Neuronal stem cell (in vitro differentiated cells): ENCODE data around the gene HIC1.
"Not testable (repeated sequence)": the region's sequence is repeated elsewhere in the genome, so short reads cannot be mapped to it uniquely, and the experiment has no call there.

Experiments
- DNase-seq: peaks from one replicate; pipeline ENCODE4 v3.0.0-alpha.2; 2013; ENCODE audit warnings: low spot score
- H2AFZ ChIP-seq: one replicate; pipeline ENCODE4 v1.6.1; 2013; ENCODE audit warnings: mild to moderate bottlenecking, low read length, inconsistent platforms
- H2AK5ac ChIP-seq: 2 replicates; pipeline ENCODE4 v1.6.1; 2013; ENCODE audit warnings: low read depth, mild to moderate bottlenecking, inconsistent platforms, low read length, moderate library complexity, mixed read lengths
- H2BK120ac ChIP-seq: 2 replicates; pipeline ENCODE4 v1.6.1; 2013; ENCODE audit warnings: low read depth, mild to moderate bottlenecking, inconsistent platforms, low read length, moderate library complexity, mixed read lengths
- H2BK12ac ChIP-seq: one replicate; pipeline ENCODE4 v1.6.1; 2013; ENCODE audit warnings: low read length, inconsistent platforms
- H2BK15ac ChIP-seq: 2 replicates; pipeline ENCODE4 v1.6.1; 2013; ENCODE audit warnings: mild to moderate bottlenecking, low read length, inconsistent platforms, mixed read lengths
- H2BK5ac ChIP-seq: one replicate; pipeline ENCODE4 v1.6.1; 2013; ENCODE audit warnings: inconsistent platforms, mild to moderate bottlenecking, low read length, moderate library complexity
- H3K14ac ChIP-seq: one replicate; pipeline ENCODE4 v1.6.1; 2013; ENCODE audit warnings: low read length, inconsistent platforms
- H3K18ac ChIP-seq: 2 replicates; pipeline ENCODE4 v1.6.1; 2013; ENCODE audit warnings: low read length, inconsistent platforms
- H3K23ac ChIP-seq: 2 replicates; pipeline ENCODE4 v1.6.1; 2013; ENCODE audit warnings: low read depth, mild to moderate bottlenecking, mixed read lengths, low read length, inconsistent platforms; ENCODE audit not compliant: poor library complexity
- H3K27ac ChIP-seq: replicated peaks from 3 replicates; pipeline ENCODE4 v1.5.1; 2013; ENCODE audit warnings: low read length, inconsistent platforms
- H3K27me3 ChIP-seq, 3 experiments: 2 replicates each; pipeline ENCODE4 v1.6.1; 2013; ENCODE audit warnings: low read length in 3 of 3, mild to moderate bottlenecking in 2 of 3, inconsistent platforms in 1 of 3, low read depth in 1 of 3, mixed read lengths in 1 of 3, moderate library complexity in 1 of 3; ENCODE audit not compliant: control insufficient read depth in 3 of 3, insufficient read depth in 3 of 3
- H3K36me3 ChIP-seq, 2 donors: replicated peaks in 1 of 2; 2 replicates each; pipeline ENCODE4 v1.6.1; 2013; ENCODE audit warnings: low read length in 2 of 2; ENCODE audit not compliant: control insufficient read depth in 2 of 2, insufficient read depth in 2 of 2
- H3K4ac ChIP-seq: 2 replicates; pipeline ENCODE4 v1.6.1; 2013; ENCODE audit warnings: inconsistent platforms, mild to moderate bottlenecking, low read length, moderate library complexity
- H3K4me1 ChIP-seq, 2 donors: 1 replicate in 1 of 2; 2 replicates in 1 of 2; pipeline ENCODE4 v1.6.1; 2013; ENCODE audit warnings: low read length in 2 of 2, low read depth in 1 of 2; ENCODE audit not compliant: control insufficient read depth in 2 of 2, insufficient read depth in 1 of 2
- H3K4me2 ChIP-seq: one replicate; pipeline ENCODE4 v1.6.1; 2013; ENCODE audit warnings: mild to moderate bottlenecking, low read length, inconsistent platforms; ENCODE audit not compliant: insufficient read depth, poor library complexity, severe bottlenecking
- H3K4me3 ChIP-seq, 2 donors: 2 replicates each; pipeline ENCODE4 v1.5.1; 2013; ENCODE audit warnings: low read length in 2 of 2, mild to moderate bottlenecking in 2 of 2, inconsistent platforms in 1 of 2, moderate library complexity in 1 of 2
- H3K79me1 ChIP-seq: one replicate; pipeline ENCODE4 v1.6.1; 2013; ENCODE audit warnings: low read depth, mild to moderate bottlenecking, inconsistent platforms, low read length, moderate library complexity
- H3K9ac ChIP-seq: one replicate; pipeline ENCODE4 v1.6.1; 2013; ENCODE audit warnings: mild to moderate bottlenecking, low read depth, low read length, inconsistent platforms; ENCODE audit not compliant: poor library complexity
- H3K9me3 ChIP-seq, 2 donors: replicated peaks in 1 of 2; 2 replicates each; pipeline versions ENCODE3 to v1.6.1; 2013; ENCODE audit warnings: low read length in 2 of 2, mild to moderate bottlenecking in 2 of 2, inconsistent platforms in 1 of 2, low read depth in 1 of 2, mixed read lengths in 1 of 2, moderate library complexity in 1 of 2; ENCODE audit not compliant: control insufficient read depth in 2 of 2, insufficient read depth in 1 of 2
- H4K8ac ChIP-seq: one replicate; pipeline ENCODE4 v1.6.1; 2013; ENCODE audit warnings: low read depth, mild to moderate bottlenecking, inconsistent platforms, low read length, moderate library complexity
- H4K91ac ChIP-seq: one replicate; pipeline ENCODE4 v1.6.1; 2013; ENCODE audit warnings: low read length, low read depth, mild to moderate bottlenecking, inconsistent platforms; ENCODE audit not compliant: poor library complexity
- WGBS, 2 donors: extraction: QIAGEN DNeasy Blood & Tissue Kit; methylation state at CpG; one replicate each; pipeline ENCODE4 v1.1.7; 2013; ENCODE audit warnings: missing lambda C conversion rate in 2 of 2, mixed read lengths in 1 of 2; ENCODE audit not compliant: insufficient read length in 2 of 2, insufficient replicate concordance in 1 of 2; ENCODE audit errors: extremely low coverage in 2 of 2; 5-methylcytosine and 5-hydroxymethylcytosine counted together

HIC1 gene

GRCh38 chr17:2011411-2012371 lies 43.2 kb upstream of the HIC1 start:
- peak overlapping the region; percentile 24 for H3K9ac ChIP-seq

GRCh38 chr17:2012499-2012898 lies 42.4 kb upstream of the HIC1 start:
- Histone ChIP-seq H2BK15ac (no peak overlapping the region), H3K79me1 (no peaks in the 10 kb centered on the region), H4K91ac (no peak overlapping the region), H2AFZ (peak overlapping the region; percentile 85), H2AK5ac (no peak overlapping the region), H3K4me2 (no peak overlapping the region), H3K36me3 (no peaks in the 10 kb centered on the region), H3K14ac (no peak overlapping the region), H3K9me3 (peaks cover 0 to 3% of the 10 kb centered on the region in 2 donors), H4K8ac (no peak overlapping the region), H3K9ac (no peak overlapping the region), H3K18ac (no peak overlapping the region), H3K27me3 (peaks cover 0 to 5% (median 0%) of the 10 kb centered on the region in 3 experiments), H2BK5ac (no peak overlapping the region), H3K27ac (no peak overlapping the region), H3K4me1 (peaks cover 11 to 17% of the 10 kb centered on the region in 2 donors), H3K23ac (no peak overlapping the region), H2BK12ac (no peak overlapping the region), H3K4me3 (no peak overlapping the region), H3K4ac (no peak overlapping the region), H2BK120ac (no peak overlapping the region)
- WGBS, 2 donors = no CpG with 5 or more reads among the region's 4 CpGs
- no peak for DNase-seq

More at GRCh38 chr17:2011411-2012371, 43.2 kb upstream of the HIC1 start:
- WGBS, 2 donors = no CpG with 5 or more reads among the region's 24 CpGs
- Histone ChIP-seq H2BK12ac (no peak overlapping the region), H4K91ac (no peak overlapping the region), H3K4me2 (no peak overlapping the region), H3K18ac (no peak overlapping the region), H3K14ac (no peak overlapping the region), H3K4ac (no peak overlapping the region), H4K8ac (no peak overlapping the region), H2AFZ (peak overlapping the region; percentile 85), H2BK120ac (no peak overlapping the region), H3K4me1 (peaks cover 10 to 11% of the 10 kb centered on the region in 2 donors), H3K27me3 (no peaks in the 10 kb centered on the region), H3K4me3 (peak overlapping the region in 1 of 2 donors; percentile 24), H3K27ac (no peak overlapping the region), H3K79me1 (no peaks in the 10 kb centered on the region), H3K23ac (no peak overlapping the region), H2BK5ac (no peak overlapping the region), H3K36me3 (no peaks in the 10 kb centered on the region), H2AK5ac (no peak overlapping the region), H3K9me3 (peaks cover 0 to 3% of the 10 kb centered on the region in 2 donors), H2BK15ac (no peak overlapping the region)
- DNase-seq = no peak

- H3K23ac ChIP-seq, H2BK120ac ChIP-seq, H3K9me3 ChIP-seq, H3K9ac ChIP-seq, H3K4me2 ChIP-seq, H2BK12ac ChIP-seq, H4K8ac ChIP-seq, H2BK15ac ChIP-seq, H3K18ac ChIP-seq, H3K79me1 ChIP-seq, H3K14ac ChIP-seq, H3K36me3 ChIP-seq, H3K27ac ChIP-seq, H2AFZ ChIP-seq, DNase-seq, H2BK5ac ChIP-seq, H4K91ac ChIP-seq: not testable (repeated sequence)
- Histone ChIP-seq H3K4me3 (peak overlapping the region in 1 of 2 donors; percentile 8), H2AK5ac (peak overlapping the region; percentile 79), H3K4me1 (peaks cover 12 to 21% of the 10 kb centered on the region in 2 donors), H3K27me3 (peaks cover 0 to 14% (median 0%) of the 10 kb centered on the region in 3 experiments), H3K4ac (peak overlapping the region; percentile 41)
- WGBS, 2 donors = no CpG with 5 or more reads among the region's 6 CpGs
These were observed 41.5 kb upstream of the HIC1 start for GRCh38 chr17:2013220-2013993.

- H3K27ac ChIP-seq = no peak overlapping the region
- H3K23ac ChIP-seq = no peak overlapping the region
- H2AFZ ChIP-seq = no peak overlapping the region
- H3K18ac ChIP-seq = no peak overlapping the region
- H4K8ac ChIP-seq = no peak overlapping the region
- peaks cover 0 to 19% (median 0%) of the 10 kb centered on the region in 3 experiments for H3K27me3 ChIP-seq
- H2AK5ac ChIP-seq = peak overlapping the region; percentile 79
- H4K91ac ChIP-seq = no peak overlapping the region
- H3K36me3 ChIP-seq = no peaks in the 10 kb centered on the region
- peaks cover 0 to 3% of the 10 kb centered on the region in 2 donors for H3K9me3 ChIP-seq
- H3K4me2 ChIP-seq = no peak overlapping the region
- H3K4ac ChIP-seq = no peak overlapping the region
- no peak overlapping the region for H3K14ac ChIP-seq
- no peak overlapping the region for H3K9ac ChIP-seq
- no CpG with 5 or more reads among the region's 1 CpG for WGBS, 2 donors
- no peaks in the 10 kb centered on the region for H3K79me1 ChIP-seq
- H3K4me3 ChIP-seq = no peak overlapping the region
- no peak overlapping the region for H2BK15ac ChIP-seq
- H2BK120ac ChIP-seq = no peak overlapping the region
- H3K4me1 ChIP-seq = peaks cover 12 to 21% of the 10 kb centered on the region in 2 donors
- H2BK5ac ChIP-seq = no peak overlapping the region
- no peak overlapping the region for H2BK12ac ChIP-seq
- DNase-seq = no peak
These were observed 40.9 kb upstream of the HIC1 start for GRCh38 chr17:2013994-2014317.
